Heart left ventricle (tissue), 13 donors: ENCODE results near the gene SLC9A9.

Experiments
- CTCF ChIP-seq, 12 donors: fragments of 200-600 bp; sonication (generic) in 4 of 12; IDR thresholded peaks; one replicate each; pipeline versions ENCODE4 v1.5.0 to v1.8.0; 2018 to 2022; ENCODE audit warnings: antibody characterized with exemption in 12 of 12, mild to moderate bottlenecking in 5 of 12
- POLR2A ChIP-seq, 2 donors: fragments of 450-650 bp; IDR thresholded peaks; one replicate each; pipeline ENCODE4 v1.6.1; 2017; ENCODE audit warnings: antibody characterized with exemption in 2 of 2, mild to moderate bottlenecking in 2 of 2, moderate library complexity in 2 of 2
- donor health status: ischemic (EF 13 %, LVEDD 7.1; RV severe dilation, severe dysfunction).
- donor health status: DM: no; HTN: yes; CAD: no.
- donor health status: DM: no; HTN: no; CAD: no.
- donor health status: ischemic (EF 25% LVEDD 6.9; RV normal size, moderate dysfunction).
- donor health status: ischemic (EF 25% LVEDD 5.7; RV mildly dilated, moderate dysfunction).
- donor health status: ischemic (EF 35%, LVEDD 5.7; RV mildly dilated, moderate dysfunction).
- donor health status: nonischemic (EF 11% LVEDD 7.7; RV severe dilation, severe dysfunction).
- donor health status: DM: yes; HTN: yes; CAD: no.
- donor health status: PGD.
- donor health status: ischemic (EF 29% LVEDD 5.4; RV normal size, mild dysfunction).
- donor health status: nonischemic (EF 23%, LVEDD 6.1; RV moderate dilation, normal function).

- TF ChIP-seq POLR2A (IDR thresholded peaks at IDR 0.05) (no peak), CTCF (IDR thresholded peaks at IDR 0.05) (no peak)
These were observed 490.0 kb downstream of the SLC9A9 start for GRCh38 chr3:143358155-143358792.
